ENCODE measurements around the gene MCU. TPM values are rescaled to one million over a fixed set of nuclear protein-coding genes. Genes with fewer than 3 reads are reported as not detected.

The MCU gene
- polyA plus RNA-seq, 1 donor from 2014 or later: 22.9 TPM

GRCh38 chr10:72904806-72905205, 212.9 kb downstream of the MCU start:
- no peak for TF ChIP-seq TAF1 (IDR thresholded peaks at IDR 0.05; ENCODE audit: low read depth)
- TF ChIP-seq EZH2 (IDR thresholded peaks at IDR 0.05; ENCODE audit: borderline replicate concordance, insufficient read depth, low read length, poor library complexity, severe bottlenecking): no peak
- no peak for TF ChIP-seq POLR2AphosphoS5 (IDR thresholded peaks at IDR 0.05)
- no peak for TF ChIP-seq MXI1 (conservative IDR thresholded peaks at IDR 0.05; ENCODE audit: poor library complexity, severe bottlenecking)
- no peak for TF ChIP-seq REST (IDR thresholded peaks at IDR 0.05; ENCODE audit: borderline replicate concordance)
- no peak for TF ChIP-seq RAD21 (conservative IDR thresholded peaks at IDR 0.05)
- no peak for TF ChIP-seq CTCF (IDR thresholded peaks at IDR 0.05; ENCODE audit: poor library complexity, severe bottlenecking)
- TF ChIP-seq EP300 (conservative IDR thresholded peaks at IDR 0.05; ENCODE audit: poor library complexity, severe bottlenecking): no peak
- no peak for TF ChIP-seq SMC3 (conservative IDR thresholded peaks at IDR 0.05; ENCODE audit: poor library complexity)
- no peak overlapping the region for H3K4me3 ChIP-seq (ENCODE audit: low read length)
- no peaks in the 10 kb centered on the region for H4K20me1 ChIP-seq (ENCODE audit: insufficient read depth)
- H3K27ac ChIP-seq (ENCODE audit: low read length): no peak overlapping the region
- H3K9ac ChIP-seq (ENCODE audit: low read length): no peak overlapping the region
- H3K4me2 ChIP-seq (ENCODE audit: low read length): no peak overlapping the region
- H3K79me2 ChIP-seq (replicated peaks; ENCODE audit: insufficient read depth, low read length): no peaks in the 10 kb centered on the region
- H3K36me3 ChIP-seq (ENCODE audit: insufficient read depth, low read length): no peaks in the 10 kb centered on the region
- no peaks in the 10 kb centered on the region for H3F3A ChIP-seq (ENCODE audit: insufficient read depth, low read length, poor library complexity, severe bottlenecking)
- no peaks in the 10 kb centered on the region for H3K27me3 ChIP-seq (ENCODE audit: insufficient read depth, low read depth, low read length)
- H2AFZ ChIP-seq (ENCODE audit: low read depth, low read length): no peak overlapping the region
- no peaks in the 10 kb centered on the region for H3K9me2 ChIP-seq (ENCODE audit: insufficient read depth, low read length)
- H3K9me3 ChIP-seq (ENCODE audit: low read length): no peaks in the 10 kb centered on the region

- Histone ChIP-seq H3F3A (ENCODE audit: insufficient read depth, low read length, poor library complexity, severe bottlenecking) (no peaks in the 10 kb centered on the region), H3K4me2 (ENCODE audit: low read length) (no peak overlapping the region), H3K9ac (ENCODE audit: low read length) (no peak overlapping the region), H3K27ac (ENCODE audit: low read length) (no peak overlapping the region), H3K9me3 (ENCODE audit: low read length) (no peaks in the 10 kb centered on the region), H3K9me2 (ENCODE audit: insufficient read depth, low read length) (no peaks in the 10 kb centered on the region), H3K27me3 (ENCODE audit: insufficient read depth, low read depth, low read length) (no peaks in the 10 kb centered on the region), H3K36me3 (ENCODE audit: insufficient read depth, low read length) (no peaks in the 10 kb centered on the region), H3K4me3 (ENCODE audit: low read length) (no peak overlapping the region), H4K20me1 (ENCODE audit: insufficient read depth) (no peaks in the 10 kb centered on the region), H2AFZ (ENCODE audit: low read depth, low read length) (no peak overlapping the region), H3K79me2 (replicated peaks; ENCODE audit: insufficient read depth, low read length) (no peaks in the 10 kb centered on the region)
- TF ChIP-seq EZH2 (IDR thresholded peaks at IDR 0.05; ENCODE audit: borderline replicate concordance, insufficient read depth, low read length, poor library complexity, severe bottlenecking): no peak
- no peak for TF ChIP-seq MXI1 (conservative IDR thresholded peaks at IDR 0.05; ENCODE audit: poor library complexity, severe bottlenecking)
- no peak for TF ChIP-seq POLR2AphosphoS5 (IDR thresholded peaks at IDR 0.05)
- TF ChIP-seq REST (IDR thresholded peaks at IDR 0.05; ENCODE audit: borderline replicate concordance): no peak
- no peak for TF ChIP-seq CTCF (IDR thresholded peaks at IDR 0.05; ENCODE audit: poor library complexity, severe bottlenecking)
- no peak for TF ChIP-seq EP300 (conservative IDR thresholded peaks at IDR 0.05; ENCODE audit: poor library complexity, severe bottlenecking)
- TF ChIP-seq SMC3 (conservative IDR thresholded peaks at IDR 0.05; ENCODE audit: poor library complexity): no peak
- TF ChIP-seq TAF1 (IDR thresholded peaks at IDR 0.05; ENCODE audit: low read depth): no peak
- TF ChIP-seq RAD21 (conservative IDR thresholded peaks at IDR 0.05): no peak
These were observed 214.5 kb downstream of the MCU start for GRCh38 chr10:72906446-72906845.

Measured in neural cell (in vitro differentiated cells).